SU-DHL-6 (cell line): Measurements from ENCODE around the gene CASP10.

Source experiments
- H2AFZ ChIP-seq: fragments of 200-600 bp; sonication (generic); 2 replicates; pipeline ENCODE4 v1.6.1; 2014; ENCODE audit warnings: low read depth, mild to moderate bottlenecking, moderate library complexity, mixed read lengths, antibody characterized with exemption, low read length; ENCODE audit not compliant: severe bottlenecking
- H3F3A ChIP-seq: fragments of 200-600 bp; shearing (Covaris generic); 2 replicates; pipeline ENCODE4 v1.6.0; 2016; ENCODE audit warnings: antibody characterized with exemption, mild to moderate bottlenecking; ENCODE audit not compliant: insufficient read depth
- H3K27ac ChIP-seq: fragments of 200-600 bp; sonication (generic); 2 replicates; pipeline ENCODE4 v1.5.1; 2016; ENCODE audit warnings: low read depth, mild to moderate bottlenecking, low read length, moderate library complexity, mixed read lengths
- H3K27me3 ChIP-seq: fragments of 200-600 bp; sonication (generic), shearing (Covaris generic); 2 replicates; pipeline ENCODE4 v1.6.0; 2014; ENCODE audit warnings: mild to moderate bottlenecking, low read length
- H3K36me3 ChIP-seq: fragments of 200-600 bp; sonication (generic); 2 replicates; pipeline ENCODE4 v1.6.1; 2014; ENCODE audit warnings: mild to moderate bottlenecking, low read length, mixed read lengths
- H3K4me2 ChIP-seq: fragments of 300-600, 200-600 bp; shearing (Covaris generic), sonication (generic); 2 replicates; pipeline ENCODE4 v1.6.0; 2014; ENCODE audit warnings: low read length, low read depth, mild to moderate bottlenecking; ENCODE audit not compliant: poor library complexity, severe bottlenecking
- H3K4me3 ChIP-seq: fragments of 200-600 bp; sonication (generic); 2 replicates; pipeline ENCODE4 v1.5.1; 2014; ENCODE audit warnings: antibody characterized with exemption, low read length, mild to moderate bottlenecking, mixed read lengths; ENCODE audit not compliant: insufficient read depth, poor library complexity, severe bottlenecking
- H3K79me2 ChIP-seq: fragments of 200-600 bp; sonication (generic); 2 replicates; pipeline ENCODE4 v1.6.1; 2014; ENCODE audit warnings: mild to moderate bottlenecking, low read length, moderate library complexity; ENCODE audit not compliant: insufficient read depth
- H3K9ac ChIP-seq: fragments of 200-600 bp; sonication (generic); 2 replicates; pipeline ENCODE4 v1.7.0; 2014; ENCODE audit warnings: mild to moderate bottlenecking, low read length
- H3K9me2 ChIP-seq: fragments of 200-600 bp; sonication (generic); replicated peaks from 2 replicates; pipeline ENCODE4 v1.6.1; 2014; ENCODE audit warnings: low read length; ENCODE audit not compliant: insufficient read depth
- H3K9me3 ChIP-seq: fragments of 200-600 bp; sonication (generic); 2 replicates; pipeline ENCODE4 v1.6.1; 2014; ENCODE audit warnings: low read length, mixed read lengths; ENCODE audit not compliant: insufficient read depth
- H4K20me1 ChIP-seq: fragments of 200-600 bp; sonication (generic); 2 replicates; pipeline ENCODE4 v1.6.1; 2014; ENCODE audit warnings: low read depth, mild to moderate bottlenecking, antibody characterized with exemption, low read length, moderate library complexity, mixed read lengths
- CTCF ChIP-seq: fragments of 200-600 bp; sonication (generic); IDR thresholded peaks from one replicate; pipeline ENCODE4 v1.5.1; 2017; ENCODE audit warnings: antibody characterized with exemption, mild to moderate bottlenecking, low read length, moderate library complexity; ENCODE audit not compliant: insufficient read depth, poor library complexity, severe bottlenecking
- EZH2phosphoT487 ChIP-seq: fragments of 200-600 bp; sonication (generic), shearing (Covaris generic); conservative IDR thresholded peaks from 2 replicates; pipeline ENCODE4 v1.6.1; 2018; ENCODE audit warnings: mild to moderate bottlenecking, antibody characterized with exemption, low read length, moderate library complexity, mixed read lengths

CASP10 gene

DNA sequence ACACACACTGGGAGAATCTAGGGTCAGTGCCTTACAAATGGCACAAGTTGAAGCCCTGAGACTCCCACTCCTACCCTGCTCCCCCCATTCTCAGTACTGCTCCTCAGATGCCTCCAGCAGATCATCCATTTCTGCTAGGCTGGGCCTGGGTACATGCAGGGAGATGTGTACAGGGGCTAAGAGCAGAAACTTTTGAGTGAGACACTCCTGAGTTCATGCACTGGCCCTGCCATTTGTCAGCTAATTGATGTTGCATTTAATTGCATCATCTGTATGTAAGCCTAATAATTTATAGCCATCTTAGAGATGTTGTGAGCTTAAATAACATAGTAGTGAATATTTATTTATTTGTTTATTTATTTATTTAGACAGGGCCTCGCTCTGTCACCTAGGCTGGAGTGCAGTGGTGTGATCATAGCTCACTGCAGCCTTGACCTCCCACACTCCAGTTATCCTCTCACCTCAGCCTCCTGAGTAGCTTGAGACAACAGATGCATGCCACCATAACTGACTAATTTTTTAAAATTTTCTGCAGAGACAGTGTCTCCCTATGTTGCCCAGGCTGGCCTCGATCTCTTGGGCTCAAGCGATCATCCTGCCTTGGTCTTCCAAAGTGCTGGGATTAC lies 72.6 kb downstream of the CASP10 start:
- Histone ChIP-seq H3F3A (peaks cover 31% of the 10 kb centered on the region), H3K79me2 (peaks cover 3% of the 10 kb centered on the region; the same call in 1 of the 2 replicates), H3K27ac (no peak overlapping the region), H3K9ac (no peak overlapping the region), H3K9me3 (no peaks in the 10 kb centered on the region), H2AFZ (no peak overlapping the region), H4K20me1 (no peaks in the 10 kb centered on the region), H3K4me3 (no peak overlapping the region), H3K4me2 (no peak overlapping the region), H3K27me3 (no peaks in the 10 kb centered on the region), H3K9me2 (no peaks in the 10 kb centered on the region), H3K36me3 (no peaks in the 10 kb centered on the region)
- no peak for TF ChIP-seq EZH2phosphoT487
- no peak for TF ChIP-seq CTCF

DNA sequence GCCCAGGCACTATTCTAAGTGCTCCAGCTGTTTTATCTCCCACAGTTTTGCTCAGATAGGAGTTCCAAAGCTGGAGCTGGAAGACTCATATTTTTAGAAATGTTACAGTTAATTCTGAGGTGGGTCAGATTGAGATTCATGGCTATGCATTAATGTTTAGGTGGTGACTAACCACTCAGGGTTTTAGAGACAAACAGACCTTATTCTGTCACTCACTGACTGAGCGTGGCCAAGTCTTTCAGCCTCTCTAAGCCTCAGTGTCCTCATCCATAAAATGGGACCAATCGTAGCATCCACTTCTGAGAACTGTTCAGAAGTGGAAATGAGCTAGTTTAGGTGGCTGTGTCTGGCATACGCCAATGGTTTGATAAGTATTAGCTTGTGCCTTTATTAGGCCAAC lies 73.1 kb downstream of the CASP10 start:
- TF ChIP-seq EZH2phosphoT487 (no peak), CTCF (no peak)
- Histone ChIP-seq H3K9me3 (no peaks in the 10 kb centered on the region), H3K9me2 (no peaks in the 10 kb centered on the region), H2AFZ (no peak overlapping the region), H4K20me1 (no peaks in the 10 kb centered on the region), H3K4me3 (no peak overlapping the region), H3K4me2 (no peak overlapping the region), H3K27ac (no peak overlapping the region), H3K27me3 (no peaks in the 10 kb centered on the region), H3F3A (peaks cover 35% of the 10 kb centered on the region), H3K36me3 (no peaks in the 10 kb centered on the region), H3K79me2 (peaks cover 7% of the 10 kb centered on the region; the same call in 1 of the 2 replicates), H3K9ac (no peak overlapping the region)

- H3K27ac ChIP-seq = peak overlapping the region; percentile 88
- H3K27me3 ChIP-seq = no peaks in the 10 kb centered on the region
- no peaks in the 10 kb centered on the region for H3K9me2 ChIP-seq
- TF ChIP-seq EZH2phosphoT487 = no peak
- no peak for TF ChIP-seq CTCF
- peaks cover 35% of the 10 kb centered on the region for H3F3A ChIP-seq
- H3K4me3 ChIP-seq = peak overlapping the region; percentile 51
- H2AFZ ChIP-seq = peak overlapping the region; percentile 52
- no peaks in the 10 kb centered on the region for H3K9me3 ChIP-seq
- H4K20me1 ChIP-seq = no peaks in the 10 kb centered on the region
- H3K79me2 ChIP-seq = peaks cover 19% of the 10 kb centered on the region
- peak overlapping the region; percentile 66 for H3K9ac ChIP-seq
- H3K4me2 ChIP-seq = peak overlapping the region; percentile 99
- no peaks in the 10 kb centered on the region for H3K36me3 ChIP-seq
Observed at GRCh38 chr2:201257381-201257955, 74.5 kb downstream of the CASP10 start.
